ENCODE data around the gene EFNB3.

Gene EFNB3

GRCh38 chr17:7712111-7712771 is 7.2 kb downstream of the EFNB3 start:
- Histone ChIP-seq H3K36me3 (ENCODE audit: control insufficient read depth in 2 of 2, insufficient read depth in 1 of 2, low read length in 2 of 2) (no peaks in the 10 kb centered on the region), H3K27ac (ENCODE audit: extremely low read depth, low read depth, low read length) (no peak overlapping the region), H3K4me3 (ENCODE audit: low read depth, low read length) (no peak overlapping the region), H3K4me1 (ENCODE audit: control insufficient read depth, insufficient read depth, low read length) (peaks cover 6% of the 10 kb centered on the region), H3K9me3 (ENCODE audit: control insufficient read depth, insufficient read depth, low read depth, low read length) (no peaks in the 10 kb centered on the region)
- ChIA-PET CTCF (interaction anchor here (0.7 to 2.2 kb wide), 4 partner anchors 10 to 26 kb away, joined by 3 to 15 read pairs (median 6); partner anchors contain the start of gene TP53), POLR2A (interaction anchor here (2.5 to 3.4 kb wide), 2 partner anchors 7 to 25 kb away, joined by 13 to 14 read pairs; partner anchors contain the start of genes EFNB3, TP53 and WRAP53)
- no peak for TF ChIP-seq ZNF658 (tag by site-specific recombination; IDR thresholded peaks at IDR 0.05)
- peak; percentile 71; the same call in 1 of the 2 replicates for TF ChIP-seq KLF10 (tag by site-specific recombination; IDR thresholded peaks at IDR 0.05)
- TF ChIP-seq ZNF221 (tag by site-specific recombination; IDR thresholded peaks at IDR 0.05; ENCODE audit: borderline replicate concordance): no peak
- no peak for TF ChIP-seq ZSCAN5A (tag by site-specific recombination; IDR thresholded peaks at IDR 0.05)
- no peak for TF ChIP-seq HOXC10 (CRISPR knock-in tag; IDR thresholded peaks at IDR 0.05)
- no peak for TF ChIP-seq ZNF335 (tag by site-specific recombination; conservative IDR thresholded peaks at IDR 0.05)
- TF ChIP-seq ZIC2 (tag by site-specific recombination; IDR thresholded peaks at IDR 0.05): peak; percentile 81
- TF ChIP-seq ZNF292 (tag by site-specific recombination; IDR thresholded peaks at IDR 0.05; ENCODE audit: borderline replicate concordance, low read depth): no peak
- TF ChIP-seq ZNF266 (tag by site-specific recombination; IDR thresholded peaks at IDR 0.05; ENCODE audit: low read depth): no peak
- TF ChIP-seq ZNF677 (tag by site-specific recombination; IDR thresholded peaks at IDR 0.05): no peak
- no peak for TF ChIP-seq ZNF837 (tag by site-specific recombination; IDR thresholded peaks at IDR 0.05)
- TF ChIP-seq BCL6B (tag by site-specific recombination; IDR thresholded peaks at IDR 0.05): no peak
- no peak for TF ChIP-seq HOXD13 (CRISPR knock-in tag; IDR thresholded peaks at IDR 0.05; ENCODE audit: borderline replicate concordance)
- no peak for TF ChIP-seq ZBTB8A (tag by site-specific recombination; IDR thresholded peaks at IDR 0.05)
- no peak for TF ChIP-seq ZFHX2 (tag by site-specific recombination; conservative IDR thresholded peaks at IDR 0.05)
- TF ChIP-seq ZNF513 (tag by site-specific recombination; IDR thresholded peaks at IDR 0.05): no peak
- TF ChIP-seq ZNF664 (tag by site-specific recombination; IDR thresholded peaks at IDR 0.05): no peak
- no peak for TF ChIP-seq SETDB1 (IDR thresholded peaks at IDR 0.05; ENCODE audit: insufficient read length, low read length)
- peak; percentile 50 for TF ChIP-seq ZNF341 (tag by site-specific recombination; IDR thresholded peaks at IDR 0.05; ENCODE audit: low read depth)
- TF ChIP-seq ZNF510 (tag by site-specific recombination; IDR thresholded peaks at IDR 0.05; ENCODE audit: insufficient replicate concordance): no peak
- TF ChIP-seq HOXA7 (CRISPR knock-in tag; IDR thresholded peaks at IDR 0.05; ENCODE audit: borderline replicate concordance): no peak
- no peak for TF ChIP-seq PRDM4 (tag by site-specific recombination; IDR thresholded peaks at IDR 0.05)
- TF ChIP-seq TSHZ1 (tag by site-specific recombination; IDR thresholded peaks at IDR 0.05; ENCODE audit: borderline replicate concordance): no peak
- no peak for TF ChIP-seq ZNF585B (tag by site-specific recombination; IDR thresholded peaks at IDR 0.05)
- no peak for TF ChIP-seq PRDM1 (tag by site-specific recombination; IDR thresholded peaks at IDR 0.05)

Data from HEK293 (cell line).